ENCODE results near the gene PIF1. TPM values are rescaled to one million over a fixed set of nuclear protein-coding genes. Genes with fewer than 3 reads are reported as not detected.
A peak's percentile ranks its signal among the peaks of the same experiment; 100 is the strongest.

The PIF1 gene
- total RNA-seq (10 to 100 TPM in 2 of 5 donors, 1 to 10 TPM in 3; 1.6 to 58.8 (median 2.8) TPM), polyA plus RNA-seq (1 to 10 TPM in 2 of 3 donors, under 1 TPM in 1; 0.46 to 8.7 (median 2.0) TPM)
- long read RNA-seq, donor 1, result 0 reads
- long read RNA-seq, donor 2, result 0 reads
- long read RNA-seq, donor 3, result 0 reads
- long read RNA-seq, donor 4, result 0 reads
- long read RNA-seq, donor 5, result 0 reads
- long read RNA-seq, donor 6, partial matches to known transcripts, result 0 of 1 reads
- long read RNA-seq, donor 6, other reads (novel, unspliced or antisense), result 0 of 1 reads
- long read RNA-seq, donor 7, result 0 reads
- long read RNA-seq, donor 8, result 0 reads
- long read RNA-seq, donor 9, result 0 reads
- long read RNA-seq, donor 10, result 0 reads

- Histone ChIP-seq H3K4me1 (peaks cover 24 to 34% (median 29%) of the 10 kb centered on the region in 4 donors), H3K4me3 (peak within 1 kb of the TSS; percentile 45 to 69 (median 56)), H3K36me3 (peaks cover 0 to 5% (median 0%) of the 10 kb centered on the region in 4 donors), H3K27ac (peak within 1 kb of the TSS; percentile 37 to 83 (median 69)), H3K27me3 (peaks cover 0 to 14% (median 10%) of the 10 kb centered on the region in 3 donors), H3K9me3 (no peaks in the 10 kb centered on the region)
- DNase-seq, result peak; percentile 89 to 99
- WGBS, 5 donors, result 4 to 6% (median 5%) methylated on average over 34 to 35 of the region's 35 CpGs
- TF ChIP-seq POLR2A (IDR thresholded peaks at IDR 0.05) (no peak), POLR2AphosphoS5 (IDR thresholded peaks at IDR 0.05) (peak; percentile 46 to 89 (median 47)), CTCF (IDR thresholded peaks at IDR 0.05) (no peak), EP300 (IDR thresholded peaks at IDR 0.05) (no peak)
- intact Hi-C loops (cut with DNase I; ENCODE audit: low total_unique reads), result no loop called here
These were observed at the start of gene PIF1 for GRCh38 chr15:64825431-64826294. Gene PIF1 (minus strand): TSS chr15:64825647. CDS start chr15:64824335, 1,312 bp downstream.

DNA sequence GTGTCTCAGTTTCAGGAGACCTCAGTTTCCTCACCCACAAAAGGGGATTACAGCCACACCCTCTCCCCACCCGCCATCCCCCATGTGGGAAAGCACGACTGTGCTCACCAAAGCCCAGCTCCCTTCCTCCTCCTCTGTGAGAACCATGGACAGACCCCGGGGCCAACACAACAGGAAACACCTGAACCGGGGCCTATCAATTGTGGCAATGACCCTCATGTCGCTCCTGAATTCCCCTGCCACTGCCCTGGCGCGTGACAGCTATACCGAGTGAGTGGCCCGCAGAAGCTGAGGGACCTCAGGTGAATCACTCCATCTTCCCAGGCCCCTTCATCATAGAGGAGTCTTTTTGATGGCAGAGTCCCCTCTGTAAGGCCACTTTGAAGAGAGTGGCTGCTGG, 44.9 kb upstream of the PIF1 start:
- WGBS, 5 donors, result 62 to 86% (median 76%) methylated on average over 6 to 9 of the region's 9 CpGs
- Histone ChIP-seq H3K4me1 (peaks cover 0 to 67% (median 15%) of the 10 kb centered on the region in 4 donors), H3K36me3 (peaks cover under 1 to 36% (median 21%) of the 10 kb centered on the region in 4 donors), H3K27ac (peak overlapping the region in 3 of 5 donors; percentile 31 to 63 (median 38)), H3K9me3 (no peaks in the 10 kb centered on the region), H3K27me3 (no peaks in the 10 kb centered on the region), H3K4me3 (no peak overlapping the region)
- peak in 1 of 2 donors; percentile 33 for DNase-seq
- TF ChIP-seq EP300 (IDR thresholded peaks at IDR 0.05) (no peak), POLR2A (IDR thresholded peaks at IDR 0.05) (no peak), POLR2AphosphoS5 (IDR thresholded peaks at IDR 0.05) (no peak), CTCF (IDR thresholded peaks at IDR 0.05) (no peak)
- intact Hi-C loops (cut with DNase I; ENCODE audit: low total_unique reads), result no loop called here

DNA sequence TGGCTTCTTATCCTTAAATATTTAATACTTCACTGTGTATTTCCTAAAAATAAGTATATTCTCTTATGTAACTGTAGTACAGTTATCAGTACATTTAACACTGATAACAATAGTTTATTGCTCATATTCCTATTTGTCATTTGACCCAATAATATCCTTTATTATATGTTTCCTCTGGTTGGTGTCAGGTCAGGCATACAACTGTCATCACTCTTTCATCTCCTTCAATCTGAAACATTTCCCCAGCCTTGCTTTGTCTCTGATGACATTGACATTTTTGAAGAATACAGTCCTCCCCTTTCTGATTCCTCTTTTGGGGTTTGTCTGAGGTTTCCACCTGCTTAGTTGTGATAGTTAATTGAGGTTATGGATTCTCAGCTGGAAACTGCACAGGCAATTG, 44.1 kb upstream of the PIF1 start:
- H3K27me3 ChIP-seq, result no peaks in the 10 kb centered on the region
- intact Hi-C loops (cut with DNase I; ENCODE audit: low total_unique reads), result no loop called here

DNA sequence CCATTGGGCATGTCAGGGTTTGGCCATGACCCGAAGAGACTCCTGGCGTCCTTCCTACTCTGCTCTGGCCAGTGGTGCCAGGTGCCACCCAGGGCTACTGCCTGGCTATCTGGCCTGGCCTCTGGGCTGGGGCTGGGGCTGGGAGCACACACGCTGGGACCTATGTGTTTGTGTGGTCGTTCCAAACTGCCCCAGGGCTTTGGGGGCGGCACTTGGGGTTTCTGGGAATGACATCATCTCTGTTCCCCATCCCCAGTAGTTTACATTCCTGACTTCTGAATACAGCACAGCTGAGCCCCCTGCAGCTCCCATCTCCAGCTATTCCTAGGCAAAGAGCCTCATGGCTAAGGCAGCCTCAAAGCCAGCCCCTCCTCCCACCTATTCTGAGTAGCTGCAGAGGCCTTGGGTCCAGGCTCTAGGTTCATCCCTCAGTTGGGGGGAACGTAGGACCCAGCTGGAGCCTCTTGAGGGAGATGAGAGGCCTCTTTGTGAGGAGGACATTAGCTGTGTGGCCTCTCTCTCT, 40.6 kb upstream of the PIF1 start:
- 56 to 66% (median 59%) methylated on average over 6 of the region's 6 CpGs for WGBS, 5 donors
- Histone ChIP-seq H3K4me1 (peaks cover 0 to 59% (median 13%) of the 10 kb centered on the region in 4 donors), H3K4me3 (no peak overlapping the region), H3K27me3 (no peaks in the 10 kb centered on the region), H3K27ac (peak overlapping the region in 4 of 5 donors; percentile 63 to 73 (median 72)), H3K9me3 (no peaks in the 10 kb centered on the region), H3K36me3 (peaks cover 19 to 71% (median 51%) of the 10 kb centered on the region in 4 donors)
- peak in 1 of 2 donors; percentile 58 for DNase-seq
- intact Hi-C loops (cut with DNase I; ENCODE audit: low total_unique reads), result no loop called here
- TF ChIP-seq POLR2A (IDR thresholded peaks at IDR 0.05) (no peak), CTCF (IDR thresholded peaks at IDR 0.05) (no peak), POLR2AphosphoS5 (IDR thresholded peaks at IDR 0.05) (peak in 2 of 3 donors; percentile 2 to 11)

More for the DNA sequence above, 44.1 kb upstream of the PIF1 start:
- Histone ChIP-seq H3K27ac (peak overlapping the region in 1 of 5 donors; percentile 38), H3K36me3 (peaks cover 9 to 44% (median 29%) of the 10 kb centered on the region in 4 donors), H3K9me3 (no peaks in the 10 kb centered on the region), H3K4me1 (peaks cover 0 to 74% (median 15%) of the 10 kb centered on the region in 4 donors), H3K4me3 (no peak overlapping the region)
- no peak for DNase-seq
- TF ChIP-seq POLR2AphosphoS5 (IDR thresholded peaks at IDR 0.05), result no peak
